Duodenal mucosa (tissue), 2 donors: Measurements from ENCODE around the gene MGMT.

Experiments used
- H3K27ac ChIP-seq: one replicate; pipeline ENCODE4 v1.7.0; 2013; ENCODE audit warnings: low read depth, low read length
- H3K27me3 ChIP-seq, 2 donors: one replicate each; pipeline ENCODE4 v1.7.0; 2013; ENCODE audit warnings: low read length in 2 of 2, control low read depth in 1 of 2; ENCODE audit not compliant: insufficient read depth in 2 of 2, control insufficient read depth in 1 of 2
- H3K36me3 ChIP-seq, 2 donors: one replicate each; pipeline ENCODE4 v1.7.0; 2013; ENCODE audit warnings: low read length in 2 of 2, control low read depth in 1 of 2; ENCODE audit not compliant: insufficient read depth in 2 of 2, control insufficient read depth in 1 of 2
- H3K4me1 ChIP-seq, 2 donors: one replicate each; pipeline ENCODE4 v1.7.0; 2013; ENCODE audit warnings: low read length in 2 of 2, control low read depth in 1 of 2; ENCODE audit not compliant: insufficient read depth in 2 of 2, control insufficient read depth in 1 of 2
- H3K4me3 ChIP-seq, 2 donors: one replicate each; pipeline ENCODE4 v1.7.0; 2013; ENCODE audit warnings: low read length in 2 of 2, low read depth in 1 of 2
- H3K9ac ChIP-seq, 2 donors: one replicate each; pipeline ENCODE4 v1.7.0; 2013; ENCODE audit warnings: low read length in 2 of 2, low read depth in 1 of 2
- H3K9me3 ChIP-seq, 2 donors: one replicate each; pipeline ENCODE4 v1.7.0; 2013; ENCODE audit warnings: low read length in 2 of 2, control low read depth in 1 of 2; ENCODE audit not compliant: control insufficient read depth in 1 of 2

Gene MGMT

DNA sequence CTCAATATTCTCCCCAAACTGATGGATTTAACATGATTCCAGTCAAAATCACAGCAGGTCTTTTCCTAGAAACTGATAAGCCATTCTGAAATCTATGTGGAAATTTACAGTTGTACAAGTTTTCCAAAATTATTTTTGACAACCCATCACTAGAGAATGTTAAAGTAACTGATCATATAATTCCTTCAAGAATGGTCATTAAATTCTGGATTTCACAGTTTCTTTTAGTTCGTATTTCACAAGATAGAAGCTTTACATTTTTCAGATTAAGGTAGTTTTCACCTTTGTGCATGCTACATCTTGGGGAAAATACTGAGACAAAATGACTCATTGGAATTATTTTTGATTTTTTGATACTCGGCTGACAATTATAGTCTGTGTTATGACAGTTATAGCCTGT, 174.3 kb downstream of the MGMT start:
- Histone ChIP-seq H3K27me3 (no peaks in the 10 kb centered on the region), H3K9ac (no peak overlapping the region), H3K4me3 (no peak overlapping the region), H3K27ac (no peak overlapping the region), H3K4me1 (no peaks in the 10 kb centered on the region), H3K9me3 (no peaks in the 10 kb centered on the region), H3K36me3 (no peaks in the 10 kb centered on the region)

DNA sequence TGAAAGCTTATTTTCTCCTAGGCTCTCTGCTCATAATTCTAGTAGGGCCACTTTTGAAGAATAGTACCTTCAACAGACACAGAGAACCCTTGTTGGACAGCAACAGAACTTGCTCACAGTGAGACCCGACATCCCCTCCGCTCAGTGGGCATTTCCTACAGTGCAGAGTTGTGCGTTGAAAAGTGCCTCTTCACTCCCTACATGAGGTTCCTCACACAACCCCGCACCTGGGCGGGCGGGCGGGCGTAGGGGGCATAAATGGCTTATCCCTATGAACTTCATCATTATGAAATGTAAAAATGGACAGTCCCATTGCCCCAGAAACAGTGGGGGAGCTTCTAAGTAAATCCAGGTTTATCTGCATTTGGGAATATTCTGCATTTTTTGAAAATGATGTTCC, 174.9 kb downstream of the MGMT start:
- no peaks in the 10 kb centered on the region for H3K4me1 ChIP-seq
- no peak overlapping the region for H3K27ac ChIP-seq
- no peak overlapping the region for H3K4me3 ChIP-seq
- no peaks in the 10 kb centered on the region for H3K9me3 ChIP-seq
- H3K9ac ChIP-seq: no peak overlapping the region
- H3K36me3 ChIP-seq: no peaks in the 10 kb centered on the region
- no peaks in the 10 kb centered on the region for H3K27me3 ChIP-seq

DNA sequence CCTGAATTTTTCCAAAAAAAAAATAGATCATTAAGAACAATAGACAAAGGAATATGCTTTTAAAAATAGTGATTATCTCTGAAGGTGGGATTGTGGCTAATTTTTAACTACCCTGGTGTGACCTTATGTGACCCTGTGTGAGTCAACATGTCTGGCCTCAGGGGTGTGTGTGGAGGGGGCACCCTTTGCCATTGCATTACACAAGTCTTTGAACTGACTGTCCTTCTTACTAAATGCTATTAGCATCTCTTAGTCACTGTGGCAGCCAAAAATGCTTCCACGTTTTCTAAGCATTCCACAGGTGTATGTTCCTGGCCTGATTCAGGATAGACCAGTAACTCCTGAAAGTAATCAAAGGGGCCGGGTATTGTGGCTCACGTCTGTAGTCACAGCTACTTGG, 175.4 kb downstream of the MGMT start:
- no peak overlapping the region for H3K4me3 ChIP-seq
- H3K36me3 ChIP-seq: no peaks in the 10 kb centered on the region
- no peaks in the 10 kb centered on the region for H3K9me3 ChIP-seq
- no peak overlapping the region for H3K27ac ChIP-seq
- H3K9ac ChIP-seq: no peak overlapping the region
- no peaks in the 10 kb centered on the region for H3K4me1 ChIP-seq
- H3K27me3 ChIP-seq: no peaks in the 10 kb centered on the region

DNA sequence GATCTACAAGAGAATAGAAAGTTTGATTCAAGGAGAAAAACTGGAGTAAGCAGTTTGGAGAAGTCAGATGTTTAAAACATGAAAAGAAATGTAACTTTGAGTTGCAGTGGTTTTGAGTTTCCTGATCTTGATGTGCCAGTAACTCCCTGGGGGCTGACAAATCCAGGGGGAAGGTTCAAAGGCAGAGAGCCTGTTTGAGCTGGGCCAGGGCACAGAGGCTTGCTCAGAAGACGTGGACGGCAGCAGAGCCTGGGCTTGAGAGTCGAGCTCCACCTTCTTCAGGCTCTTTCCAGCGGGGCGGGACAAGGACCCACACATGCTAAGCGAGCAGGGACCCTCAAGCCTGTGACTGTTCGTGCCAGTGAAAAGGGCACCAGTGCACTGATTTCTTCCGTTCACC, 176.2 kb downstream of the MGMT start:
- Histone ChIP-seq H3K27ac (no peak overlapping the region), H3K4me1 (no peaks in the 10 kb centered on the region), H3K9me3 (no peaks in the 10 kb centered on the region), H3K36me3 (no peaks in the 10 kb centered on the region), H3K27me3 (no peaks in the 10 kb centered on the region), H3K4me3 (no peak overlapping the region), H3K9ac (no peak overlapping the region)

- Histone ChIP-seq H3K9ac (no peak overlapping the region), H3K36me3 (no peaks in the 10 kb centered on the region), H3K4me3 (no peak overlapping the region), H3K27me3 (no peaks in the 10 kb centered on the region), H3K4me1 (no peaks in the 10 kb centered on the region), H3K27ac (no peak overlapping the region), H3K9me3 (no peaks in the 10 kb centered on the region)
These were observed 178.4 kb downstream of the MGMT start for GRCh38 chr10:129645487-129645886.

- Histone ChIP-seq H3K9ac (no peak overlapping the region), H3K27me3 (no peaks in the 10 kb centered on the region), H3K9me3 (no peaks in the 10 kb centered on the region), H3K4me3 (no peak overlapping the region), H3K27ac (no peak overlapping the region), H3K4me1 (no peaks in the 10 kb centered on the region), H3K36me3 (no peaks in the 10 kb centered on the region)
These were observed 179.9 kb downstream of the MGMT start for GRCh38 chr10:129646973-129647372.

DNA sequence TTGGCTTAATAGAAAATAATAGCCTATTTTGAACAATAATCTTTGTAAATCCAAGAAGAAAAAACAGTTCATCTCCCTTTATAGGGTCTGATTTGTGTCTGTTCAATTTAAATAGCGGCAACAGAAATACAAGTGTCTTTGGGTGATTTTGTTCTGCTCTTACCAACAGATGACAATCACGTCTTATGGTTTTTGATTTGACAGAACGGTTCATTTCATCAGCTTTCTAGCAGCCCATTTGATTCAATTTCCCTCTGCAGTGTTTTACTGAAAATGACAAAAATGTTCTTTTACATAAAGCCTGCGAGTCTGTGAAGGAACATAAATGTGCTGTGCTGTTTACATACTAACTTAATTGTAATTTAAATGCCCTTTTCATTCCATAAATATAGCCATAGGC, 180.5 kb downstream of the MGMT start:
- Histone ChIP-seq H3K4me3 (no peak overlapping the region), H3K36me3 (no peaks in the 10 kb centered on the region), H3K9ac (no peak overlapping the region), H3K9me3 (no peaks in the 10 kb centered on the region), H3K27me3 (no peaks in the 10 kb centered on the region), H3K4me1 (no peaks in the 10 kb centered on the region), H3K27ac (no peak overlapping the region)

GRCh38 chr10:129648856-129649255, 181.8 kb downstream of the MGMT start:
- H3K27me3 ChIP-seq: no peaks in the 10 kb centered on the region
- H3K27ac ChIP-seq: no peak overlapping the region
- H3K4me3 ChIP-seq: no peak overlapping the region
- no peaks in the 10 kb centered on the region for H3K36me3 ChIP-seq
- no peaks in the 10 kb centered on the region for H3K4me1 ChIP-seq
- no peak overlapping the region for H3K9ac ChIP-seq
- no peaks in the 10 kb centered on the region for H3K9me3 ChIP-seq

DNA sequence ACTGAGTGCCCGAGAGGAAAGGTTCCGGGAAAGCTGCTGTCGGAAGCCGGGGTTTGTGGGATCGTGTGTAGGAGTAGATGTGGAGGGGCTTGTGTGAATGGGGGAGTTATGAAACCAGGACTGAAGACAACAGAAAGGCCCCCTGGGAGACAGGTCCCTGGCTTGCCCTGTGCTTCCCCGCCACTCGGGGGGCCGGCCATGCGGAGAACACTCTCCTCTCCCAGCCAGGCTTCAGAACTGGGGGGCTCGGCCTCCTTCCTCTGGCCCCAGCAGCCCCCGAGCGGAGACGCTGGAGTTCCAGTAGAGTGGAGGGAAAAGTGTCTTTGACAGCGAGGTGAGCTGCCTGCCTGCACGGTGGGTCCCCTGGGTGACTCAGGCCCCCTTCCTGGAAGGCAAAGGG, 185.0 kb downstream of the MGMT start:
- no peaks in the 10 kb centered on the region for H3K36me3 ChIP-seq
- no peak overlapping the region for H3K27ac ChIP-seq

DNA sequence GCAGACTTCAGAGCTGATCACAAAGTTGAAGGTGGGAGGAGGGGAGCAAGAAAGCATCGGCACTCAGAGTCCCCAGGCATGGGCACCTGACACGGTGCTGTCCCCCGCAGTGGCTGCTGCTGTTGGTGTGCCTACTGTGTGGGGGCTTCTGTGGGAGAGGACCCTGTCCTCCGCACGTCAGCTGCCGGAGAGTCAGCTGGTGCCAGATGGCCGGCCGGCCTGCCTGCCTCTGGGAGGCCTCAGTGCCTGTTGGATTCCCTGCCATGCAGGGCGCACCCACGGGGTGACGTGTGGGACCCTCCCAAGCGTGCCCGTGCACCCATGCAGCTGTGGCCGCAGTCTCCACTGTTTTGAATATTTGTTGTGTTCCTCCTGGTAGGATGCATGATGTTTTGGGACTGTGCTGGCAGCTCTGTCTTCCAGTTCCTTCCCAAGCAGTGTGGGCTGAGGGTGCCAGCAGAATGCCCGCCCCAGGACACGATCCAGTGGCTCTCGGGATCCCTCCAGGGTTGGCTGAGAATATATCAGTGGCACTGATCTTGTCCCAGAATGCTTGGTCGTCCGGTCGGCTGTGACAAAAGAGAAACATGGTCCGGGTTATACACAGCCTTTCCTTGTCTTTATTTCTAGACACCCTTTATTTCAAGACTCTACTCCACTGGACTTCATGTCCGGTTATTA, 185.6 kb downstream of the MGMT start:
- no peaks in the 10 kb centered on the region for H3K9me3 ChIP-seq
- H3K9ac ChIP-seq: no peak overlapping the region
- H3K27ac ChIP-seq: no peak overlapping the region
- no peak overlapping the region for H3K4me3 ChIP-seq
- no peaks in the 10 kb centered on the region for H3K4me1 ChIP-seq
- H3K27me3 ChIP-seq: no peaks in the 10 kb centered on the region
- H3K36me3 ChIP-seq: no peaks in the 10 kb centered on the region

More for the DNA sequence above, 185.0 kb downstream of the MGMT start:
- H3K4me1 ChIP-seq: no peaks in the 10 kb centered on the region
- no peak overlapping the region for H3K9ac ChIP-seq
- no peaks in the 10 kb centered on the region for H3K9me3 ChIP-seq
- no peaks in the 10 kb centered on the region for H3K27me3 ChIP-seq
- H3K4me3 ChIP-seq: no peak overlapping the region

DNA sequence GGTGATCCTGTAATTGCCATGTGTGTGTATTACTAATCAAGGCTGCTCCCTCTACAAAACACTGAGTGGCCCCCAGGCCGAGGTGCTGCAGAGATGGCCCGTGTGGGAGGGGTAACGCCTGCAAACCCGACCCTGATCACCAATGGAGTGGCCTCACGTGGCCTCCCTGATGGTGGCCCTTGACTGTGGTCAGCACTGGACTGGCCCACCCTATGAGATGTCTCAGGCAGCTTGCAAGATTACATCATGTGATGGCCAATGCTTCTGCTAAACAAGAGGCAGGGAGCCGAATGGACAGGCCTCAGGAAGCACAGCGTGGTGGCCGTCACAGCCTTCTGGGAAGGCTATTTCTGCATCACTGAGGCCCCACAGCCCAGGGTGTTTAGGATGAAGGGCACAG, 186.4 kb downstream of the MGMT start:
- H3K9me3 ChIP-seq: no peaks in the 10 kb centered on the region
- no peak overlapping the region for H3K9ac ChIP-seq
- H3K4me1 ChIP-seq: no peaks in the 10 kb centered on the region
- no peak overlapping the region for H3K4me3 ChIP-seq
- no peaks in the 10 kb centered on the region for H3K36me3 ChIP-seq
- H3K27ac ChIP-seq: no peak overlapping the region
- H3K27me3 ChIP-seq: no peaks in the 10 kb centered on the region
